ENCODE data around the gene ABCF3.
A peak's percentile ranks its signal among the peaks of the same experiment; 100 is the strongest.
"Not testable (repeated sequence)": the region's sequence is repeated elsewhere in the genome, so short reads cannot be mapped to it uniquely, and the experiment has no call there.

ABCF3 gene, protein sequence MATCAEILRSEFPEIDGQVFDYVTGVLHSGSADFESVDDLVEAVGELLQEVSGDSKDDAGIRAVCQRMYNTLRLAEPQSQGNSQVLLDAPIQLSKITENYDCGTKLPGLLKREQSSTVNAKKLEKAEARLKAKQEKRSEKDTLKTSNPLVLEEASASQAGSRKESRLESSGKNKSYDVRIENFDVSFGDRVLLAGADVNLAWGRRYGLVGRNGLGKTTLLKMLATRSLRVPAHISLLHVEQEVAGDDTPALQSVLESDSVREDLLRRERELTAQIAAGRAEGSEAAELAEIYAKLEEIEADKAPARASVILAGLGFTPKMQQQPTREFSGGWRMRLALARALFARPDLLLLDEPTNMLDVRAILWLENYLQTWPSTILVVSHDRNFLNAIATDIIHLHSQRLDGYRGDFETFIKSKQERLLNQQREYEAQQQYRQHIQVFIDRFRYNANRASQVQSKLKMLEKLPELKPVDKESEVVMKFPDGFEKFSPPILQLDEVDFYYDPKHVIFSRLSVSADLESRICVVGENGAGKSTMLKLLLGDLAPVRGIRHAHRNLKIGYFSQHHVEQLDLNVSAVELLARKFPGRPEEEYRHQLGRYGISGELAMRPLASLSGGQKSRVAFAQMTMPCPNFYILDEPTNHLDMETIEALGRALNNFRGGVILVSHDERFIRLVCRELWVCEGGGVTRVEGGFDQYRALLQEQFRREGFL

DNA sequence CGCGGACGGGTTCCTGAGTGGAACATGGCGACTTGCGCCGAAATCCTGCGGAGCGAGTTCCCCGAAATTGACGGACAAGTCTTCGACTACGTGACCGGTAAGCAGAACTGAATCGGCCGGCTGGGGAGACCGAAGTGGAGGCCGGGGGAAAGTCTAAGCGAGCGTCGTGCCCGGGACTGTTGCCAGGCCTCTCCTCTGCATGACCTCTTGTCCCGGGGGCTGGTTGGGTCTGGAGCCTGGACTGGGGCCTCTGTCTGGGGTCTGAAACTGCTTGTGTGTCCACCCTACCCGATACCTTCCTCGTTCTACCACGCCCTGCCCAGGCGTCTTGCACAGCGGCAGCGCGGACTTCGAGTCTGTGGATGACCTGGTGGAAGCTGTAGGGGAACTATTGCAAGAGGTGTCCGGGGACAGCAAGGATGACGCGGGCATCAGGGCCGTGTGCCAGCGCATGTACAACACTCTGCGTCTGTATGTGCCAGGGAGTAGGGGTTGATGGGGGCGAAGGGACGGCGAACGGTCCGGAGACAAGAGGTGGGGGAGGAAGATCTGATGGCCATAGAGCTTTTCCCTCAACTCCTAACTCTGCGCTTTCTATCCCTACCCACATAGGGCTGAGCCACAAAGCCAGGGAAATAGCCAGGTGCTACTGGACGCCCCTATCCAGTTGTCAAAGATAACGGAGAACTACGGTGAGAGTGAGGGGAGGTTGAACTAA, at the start of gene ABCF3:
ABCF3 (plus strand) TSS at position 16 of the 718 bp plus-strand sequence; CDS start at position 25, 9 bp downstream.
- peak; percentile 52 for DNase-seq (ENCODE audit: low read depth)

DNA sequence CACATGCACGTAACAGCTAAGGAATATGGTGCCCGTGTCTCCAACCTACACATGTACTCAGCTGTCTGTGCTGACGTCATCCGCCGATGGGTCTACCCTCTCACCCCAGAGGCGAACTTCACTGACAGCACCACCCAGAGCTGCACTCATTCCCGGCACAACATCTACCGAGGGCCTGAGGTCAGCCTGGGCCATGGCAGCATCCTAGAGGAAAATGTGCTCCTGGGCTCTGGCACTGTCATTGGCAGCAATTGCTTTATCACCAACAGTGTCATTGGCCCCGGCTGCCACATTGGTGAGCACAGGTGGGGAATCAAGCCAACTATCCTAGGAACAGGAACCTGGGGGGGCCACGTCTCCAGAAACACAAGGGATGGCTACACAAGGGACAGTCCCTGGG, 45.6 kb upstream of the ABCF3 start:
- no peak for DNase-seq (ENCODE audit: low read depth)

- DNase-seq (ENCODE audit: low read depth): no peak
Measured at GRCh38 chr3:184142199-184142598, 43.8 kb upstream of the ABCF3 start.

DNA sequence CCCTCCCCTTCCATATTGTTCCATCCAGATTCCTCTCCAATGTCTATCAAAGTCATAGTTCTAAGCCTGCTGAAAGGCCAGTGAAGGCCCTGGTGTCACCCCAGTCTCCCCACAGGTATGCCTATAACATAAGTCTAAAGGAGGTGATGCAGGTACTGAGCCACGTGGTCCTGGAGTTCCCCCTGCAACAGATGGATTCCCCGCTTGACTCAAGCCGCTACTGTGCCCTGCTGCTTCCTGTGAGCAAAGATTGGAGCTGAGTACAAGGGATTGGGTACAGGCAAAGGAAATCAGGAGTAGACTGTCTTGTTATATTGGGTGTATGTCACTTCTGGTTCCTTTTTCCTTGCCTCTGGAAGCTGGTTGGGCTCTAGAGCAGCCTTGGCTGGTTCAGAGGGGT, 42.7 kb upstream of the ABCF3 start:
- no peak for DNase-seq (ENCODE audit: low read depth)

- DNase-seq (ENCODE audit: low read depth): no peak
Measured at GRCh38 chr3:184144505-184144904, 41.5 kb upstream of the ABCF3 start.

GRCh38 chr3:184145111-184145524, 40.9 kb upstream of the ABCF3 start:
- DNase-seq (ENCODE audit: low read depth): peak; percentile 60

- DNase-seq (ENCODE audit: low read depth): no peak
Measured at GRCh38 chr3:184145751-184146270, 40.2 kb upstream of the ABCF3 start.

- DNase-seq (ENCODE audit: low read depth): no peak
Measured at GRCh38 chr3:184148076-184148475, 37.9 kb upstream of the ABCF3 start.

DNA sequence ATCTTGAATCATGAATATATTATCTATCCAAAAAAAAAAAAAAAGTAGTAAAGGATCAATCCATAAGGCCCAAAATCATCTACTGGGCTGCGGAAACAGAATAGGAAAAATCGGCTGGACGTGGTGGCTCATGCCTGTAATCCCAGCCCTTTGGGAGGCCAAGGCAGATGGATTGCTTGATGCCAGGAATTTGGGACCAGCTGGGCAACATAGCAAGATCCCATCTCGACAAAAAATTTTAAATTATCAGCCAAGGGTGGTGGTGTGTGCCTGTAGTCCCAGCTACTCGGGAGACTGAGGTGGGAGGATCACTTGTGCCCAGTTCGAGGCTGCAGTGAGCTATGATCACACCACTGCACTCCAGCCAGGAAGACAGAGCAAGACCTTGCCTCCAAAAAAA, 36.9 kb upstream of the ABCF3 start:
- no peak for DNase-seq (ENCODE audit: low read depth)

- not testable (repeated sequence) for DNase-seq (ENCODE audit: low read depth)
Measured at GRCh38 chr3:184149770-184150169, 36.2 kb upstream of the ABCF3 start.

DNA sequence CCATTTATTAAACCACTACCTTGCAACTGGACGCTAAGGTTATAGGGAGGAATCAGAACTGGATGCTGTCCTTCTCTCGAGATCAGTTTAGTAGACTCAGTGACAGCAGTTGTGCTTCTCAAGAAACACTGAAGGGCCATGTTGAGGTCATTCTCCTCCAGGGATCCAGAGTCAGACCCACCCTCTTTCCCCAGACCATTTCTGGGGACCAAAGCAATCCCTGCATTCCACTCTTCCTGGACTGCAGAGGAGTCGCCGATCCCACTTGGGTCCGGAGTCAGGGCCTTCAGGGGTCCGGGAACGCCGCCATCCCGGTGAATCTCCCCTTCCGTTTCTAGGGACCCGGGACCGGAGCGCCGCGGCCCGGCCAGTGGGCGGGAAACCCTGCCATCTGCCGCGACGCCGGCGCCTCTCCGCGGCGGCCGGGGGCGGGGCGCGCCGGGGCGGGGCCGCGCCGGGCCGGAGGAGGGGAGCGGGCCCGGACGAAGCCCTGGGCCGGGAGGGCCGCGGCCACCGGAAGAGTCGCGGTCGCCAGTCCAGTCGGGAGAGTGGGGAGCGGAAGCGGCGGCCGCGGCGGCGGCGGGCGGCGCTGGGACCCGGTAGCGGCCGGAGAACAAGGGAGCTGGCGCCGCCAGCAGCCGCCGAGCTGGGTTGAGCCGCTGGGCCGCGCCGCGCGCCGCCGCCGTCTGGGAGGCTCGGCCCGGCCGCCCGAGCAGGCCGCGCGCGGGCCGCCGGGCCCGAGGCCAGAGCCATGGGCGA, 30.9 kb upstream of the ABCF3 start, which contains the start of gene DVL3:
DVL3 (plus strand) TSS at position 493 of the 759 bp plus-strand sequence; CDS start at position 752, 259 bp downstream.
- DNase-seq (ENCODE audit: low read depth): peak; percentile 58

DNA sequence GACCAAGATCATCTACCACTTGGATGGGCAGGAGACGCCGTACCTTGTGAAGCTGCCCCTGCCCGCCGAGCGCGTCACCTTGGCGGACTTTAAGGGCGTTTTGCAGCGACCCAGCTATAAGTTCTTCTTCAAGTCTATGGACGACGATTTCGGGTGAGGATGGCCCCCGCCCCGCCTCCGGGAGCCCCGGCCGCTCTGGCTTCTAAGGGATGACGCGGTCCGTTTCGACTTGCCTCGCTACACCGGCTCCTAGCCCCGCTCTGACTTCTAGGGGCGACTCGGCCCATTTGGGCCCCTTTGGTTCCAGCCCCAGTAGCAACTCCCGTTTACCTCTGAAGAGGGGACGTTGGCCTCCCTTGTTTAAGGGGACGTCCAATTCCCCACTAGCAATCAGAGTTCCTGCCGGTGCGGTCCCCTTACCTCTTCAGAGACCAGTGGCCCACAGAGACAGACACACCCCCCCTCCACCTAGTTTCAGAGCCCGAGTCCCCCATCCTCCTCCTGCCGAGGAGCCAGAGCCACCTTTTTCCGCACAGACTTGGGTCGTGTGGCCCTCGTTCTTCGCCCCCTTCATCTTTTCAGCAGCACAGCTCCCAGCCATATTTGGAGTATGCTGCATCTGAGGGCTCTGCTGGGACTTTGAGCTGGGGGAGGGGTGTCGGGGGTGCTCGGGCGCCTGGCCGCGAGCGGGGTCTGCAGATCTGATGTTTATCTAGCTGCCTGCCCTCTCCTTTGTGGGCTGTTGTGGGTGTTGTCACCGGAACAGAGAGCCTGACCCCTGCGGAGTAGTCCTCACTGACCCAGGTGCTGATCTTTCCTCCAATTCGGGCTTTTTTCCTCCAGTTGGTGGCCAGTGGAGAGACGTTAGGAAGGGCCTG, 30.1 kb upstream of the ABCF3 start:
- peak; percentile 50 for DNase-seq (ENCODE audit: low read depth)

DNA sequence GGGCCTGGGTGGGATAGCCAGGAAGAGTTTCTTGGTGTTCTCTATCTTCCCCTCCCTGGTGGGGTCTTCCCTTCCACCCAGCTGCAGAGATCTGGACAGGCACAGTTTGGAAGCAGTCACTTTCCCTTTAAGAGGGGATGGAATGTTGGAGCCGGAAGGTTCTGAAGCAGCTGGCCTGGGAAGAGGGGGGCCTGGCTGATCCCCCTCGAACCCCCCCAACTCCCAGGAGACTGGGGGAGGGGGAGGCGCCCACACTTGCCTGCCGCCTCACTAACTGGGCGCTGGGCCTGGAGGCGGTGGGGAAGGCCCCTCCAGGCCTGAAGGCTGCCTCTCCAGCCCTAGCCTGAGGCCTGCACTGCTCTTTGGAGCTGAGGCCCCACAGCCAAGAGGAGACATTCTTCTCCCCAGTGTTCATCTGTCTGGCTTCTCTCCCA, 29.5 kb upstream of the ABCF3 start:
- peak; percentile 43 for DNase-seq (ENCODE audit: low read depth)

DNA sequence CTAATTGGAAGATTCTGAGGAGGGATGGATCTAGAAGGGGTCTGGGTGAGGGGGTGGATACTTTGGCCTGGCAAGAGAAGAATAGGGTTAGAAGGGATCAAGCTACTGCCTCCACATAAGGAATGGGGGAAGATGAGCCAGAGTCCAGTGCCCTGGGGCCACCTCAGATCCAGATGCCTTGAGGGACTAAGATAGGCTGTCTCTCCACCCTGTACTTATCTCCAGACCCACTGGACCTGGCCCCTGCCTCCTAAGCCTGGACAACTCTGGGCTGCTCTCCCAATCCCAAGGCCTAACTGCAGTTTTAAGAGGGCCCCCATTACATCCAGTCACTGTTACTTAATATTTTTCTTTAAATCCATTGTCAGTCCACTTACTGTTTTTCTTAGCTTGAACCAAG, 28.8 kb upstream of the ABCF3 start:
- no peak for DNase-seq (ENCODE audit: low read depth)

DNA sequence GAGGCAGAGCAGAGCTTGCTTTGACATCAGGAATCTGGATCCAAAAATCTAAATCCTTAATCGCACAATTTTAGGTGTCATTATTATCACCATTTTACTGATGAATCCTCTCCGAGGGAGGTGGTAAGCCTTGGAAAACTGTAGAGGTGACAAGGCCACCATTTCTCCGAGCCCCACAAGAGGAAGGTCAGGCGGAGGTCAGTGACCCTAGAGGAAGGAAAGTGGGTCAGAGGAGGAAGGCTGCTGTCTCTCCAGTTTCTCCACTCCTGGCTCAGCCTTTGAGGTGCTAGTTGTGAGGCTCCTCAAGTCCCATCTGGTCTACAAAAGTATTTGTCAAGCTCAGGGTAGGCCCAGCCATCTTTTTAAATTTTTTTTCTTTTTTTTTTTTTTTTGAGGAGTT, 27.6 kb upstream of the ABCF3 start:
- no peak for DNase-seq (ENCODE audit: low read depth)

- DNase-seq (ENCODE audit: low read depth): peak; percentile 92
Measured at GRCh38 chr3:184160456-184160855, 25.5 kb upstream of the ABCF3 start.

GRCh38 chr3:184162571-184163070, 23.4 kb upstream of the ABCF3 start:
- DNase-seq (ENCODE audit: low read depth): not testable (repeated sequence)

DNA sequence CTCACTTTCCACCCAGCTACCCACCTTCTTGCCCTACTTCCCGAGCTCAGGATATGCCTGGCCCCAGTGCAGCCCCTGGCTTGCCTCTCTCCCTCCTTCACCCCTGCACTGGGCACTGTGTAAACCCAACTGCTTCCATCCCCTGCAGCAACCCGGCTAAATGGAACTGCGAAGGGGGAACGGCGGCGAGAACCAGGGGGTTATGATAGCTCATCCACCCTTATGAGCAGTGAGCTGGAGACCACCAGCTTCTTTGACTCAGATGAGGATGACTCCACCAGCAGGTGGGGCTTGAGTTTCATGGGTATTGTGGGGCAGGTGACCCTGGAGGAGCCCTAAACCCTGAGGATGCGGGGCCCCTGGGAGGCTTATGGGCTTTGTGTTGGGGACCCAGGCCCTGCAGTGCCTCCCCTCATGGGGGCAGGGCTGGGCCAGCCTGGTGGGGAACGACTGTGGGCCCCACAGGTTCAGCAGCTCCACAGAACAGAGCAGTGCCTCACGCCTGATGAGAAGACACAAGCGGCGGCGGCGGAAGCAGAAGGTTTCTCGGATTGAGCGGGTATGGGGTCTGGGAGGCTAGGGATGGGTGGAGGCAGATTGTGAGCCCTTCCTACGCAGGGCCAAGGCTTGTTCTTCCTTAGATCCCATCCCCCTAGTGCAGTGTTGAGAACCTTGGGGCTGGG, 21.2 kb upstream of the ABCF3 start:
- no peak for DNase-seq (ENCODE audit: low read depth)

- DNase-seq (ENCODE audit: low read depth): no peak
Measured at GRCh38 chr3:184165543-184165942, 20.5 kb upstream of the ABCF3 start.

DNA sequence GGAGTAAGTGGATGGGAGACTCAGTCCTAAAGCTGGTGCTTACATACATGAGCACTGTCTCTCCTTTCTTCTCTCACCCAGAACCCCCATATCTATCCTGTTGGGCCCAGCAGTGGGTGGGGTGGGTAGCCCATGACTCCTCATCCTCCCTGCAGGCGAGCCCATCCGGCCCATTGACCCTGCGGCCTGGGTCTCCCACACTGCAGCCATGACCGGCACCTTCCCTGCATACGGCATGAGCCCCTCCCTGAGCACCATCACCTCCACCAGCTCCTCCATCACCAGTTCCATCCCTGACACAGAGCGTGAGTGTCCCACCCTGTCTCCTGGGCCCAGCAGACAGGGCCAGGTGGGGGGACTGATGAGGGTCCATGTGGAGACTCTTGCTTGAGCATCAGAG, 19.3 kb upstream of the ABCF3 start:
- no peak for DNase-seq (ENCODE audit: low read depth)
